Dermis microvascular lymphatic vessel endothelial cell (primary cell): ENCODE results near the gene TADA2A. TPM values are rescaled to one million over a fixed set of nuclear protein-coding genes. Genes with fewer than 3 reads are reported as not detected.
"Not testable (repeated sequence)": the region's sequence is repeated elsewhere in the genome, so short reads cannot be mapped to it uniquely, and the experiment has no call there.

Source experiments
- DNase-seq, 2 donors: peaks; one replicate each; pipeline versions ENCODE4 v3.0.0 to v3.0.0-alpha.2; 2010; ENCODE audit warnings: low read depth in 2 of 2
- total RNA-seq: library from RNA; depleted of rRNA; stranded (reverse); fragments of >200 nt; gene quantifications from 2 replicates; pipeline ENCODE4 v1.2.1, GENCODE V29; 2014

Gene TADA2A
- total RNA-seq, 1 donor from 2014 or later, result 13.4 TPM

- DNase-seq, result no peak
Measured at GRCh38 chr17:37399265-37399803, 7.4 kb upstream of the TADA2A start.

- DNase-seq, result no peak
Measured at GRCh38 chr17:37400505-37400904, 6.2 kb upstream of the TADA2A start.

- DNase-seq, result not testable (repeated sequence)
Measured at GRCh38 chr17:37405522-37405921, 1.2 kb upstream of the TADA2A start.

- DNase-seq, result peak in 1 of 2 donors; percentile 18
Measured at GRCh38 chr17:37405955-37406634, 591 bp upstream of the TADA2A start.

- DNase-seq, result not testable (repeated sequence)
Measured at GRCh38 chr17:37408145-37408479, 1.4 kb downstream of the TADA2A start.

- DNase-seq, result no peak
Measured at GRCh38 chr17:37410357-37410756, 3.7 kb downstream of the TADA2A start.

- no peak for DNase-seq
Measured at GRCh38 chr17:37413875-37414519, 7.3 kb downstream of the TADA2A start.

GRCh38 chr17:37417852-37418251 is 11.2 kb downstream of the TADA2A start:
- no peak for DNase-seq

- no peak for DNase-seq
Measured at GRCh38 chr17:37422971-37423625, 16.4 kb downstream of the TADA2A start.

GRCh38 chr17:37425268-37425667 is 18.6 kb downstream of the TADA2A start:
- no peak for DNase-seq

- DNase-seq, result no peak
Measured at GRCh38 chr17:37429039-37429438, 22.4 kb downstream of the TADA2A start.

- DNase-seq, result no peak
Measured at GRCh38 chr17:37429453-37429852, 22.8 kb downstream of the TADA2A start.

GRCh38 chr17:37430051-37430627 is 23.5 kb downstream of the TADA2A start:
- DNase-seq, result no peak

GRCh38 chr17:37432671-37433070 is 26.0 kb downstream of the TADA2A start:
- DNase-seq, result no peak

GRCh38 chr17:37438141-37438540 is 31.5 kb downstream of the TADA2A start:
- no peak for DNase-seq

- DNase-seq, result no peak
Measured at GRCh38 chr17:37440424-37440823, 33.7 kb downstream of the TADA2A start.

- DNase-seq, result not testable (repeated sequence)
Measured at GRCh38 chr17:37441369-37442014, 34.8 kb downstream of the TADA2A start.

- DNase-seq, result peak in 1 of 2 donors; percentile 69
Measured at GRCh38 chr17:37446027-37446426, 39.3 kb downstream of the TADA2A start.

GRCh38 chr17:37447641-37448040 is 41.0 kb downstream of the TADA2A start:
- DNase-seq, result peak in 1 of 2 donors; percentile 16

GRCh38 chr17:37450112-37450511 is 43.4 kb downstream of the TADA2A start:
- peak in 1 of 2 donors; percentile 4 for DNase-seq

- DNase-seq, result not testable (repeated sequence)
Measured at GRCh38 chr17:37457801-37458200, 51.1 kb downstream of the TADA2A start.

- DNase-seq, result peak in 1 of 2 donors; percentile 27
Measured at GRCh38 chr17:37458805-37459204, 52.1 kb downstream of the TADA2A start.
